Inflammatory macrophage (primary cell): ENCODE data around the gene SPRR2F.

Experiments
- DNase-seq, 2 donors: peaks; one replicate each; pipeline ENCODE4 v3.0.0-alpha.2; 2020 to 2022

SPRR2F gene

GRCh38 chr1:153072806-153073726, 40.2 kb downstream of the SPRR2F start:
- no peak for DNase-seq

GRCh38 chr1:153071511-153071910, 41.8 kb downstream of the SPRR2F start, which contains the start of gene SPRR2B:
Gene SPRR2B (minus strand): TSS chr1:153071611. CDS start chr1:153070839, 772 bp downstream.
- DNase-seq, result no peak

DNA sequence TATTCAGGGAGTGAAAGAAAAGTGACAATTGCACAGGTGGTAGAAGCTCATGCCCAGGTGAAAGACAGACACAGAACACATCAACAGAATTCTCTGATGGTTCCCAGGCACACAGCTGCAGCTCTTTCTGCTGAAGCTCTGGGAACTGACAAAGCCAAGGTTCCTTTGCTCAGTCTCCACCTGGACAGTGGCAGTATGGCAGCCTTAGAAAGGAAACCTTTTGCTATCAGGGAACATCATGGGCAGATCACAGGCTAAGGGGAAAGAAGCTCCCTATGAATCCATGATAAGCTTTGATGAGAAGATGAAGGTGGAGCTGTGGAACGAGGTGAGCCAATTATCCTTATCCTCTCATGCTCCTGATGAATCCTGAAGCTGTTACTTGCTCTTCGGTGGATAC, 43.1 kb downstream of the SPRR2F start:
- no peak for DNase-seq
